GM18520 (cell line): ENCODE results near the gene SENP7.
"Not testable (repeated sequence)": the region's sequence is repeated elsewhere in the genome, so short reads cannot be mapped to it uniquely, and the experiment has no call there.

Source experiments
- ATAC-seq: cut with Tn5 transposase; IDR thresholded peaks from one replicate; pipeline ENCODE4 v1.9.1; 2021; ENCODE audit not compliant: unreplicated experiment

SENP7 gene

GRCh38 chr3:101329016-101329673, 183.9 kb downstream of the SENP7 start:
- ATAC-seq: no peak

- ATAC-seq: no peak
These were observed 187.4 kb downstream of the SENP7 start for GRCh38 chr3:101325393-101326134.

GRCh38 chr3:101320475-101320874, 192.5 kb downstream of the SENP7 start, which contains the start of gene IMPG2:
Gene IMPG2, minus strand, starts transcription at chr3:101320575. Its CDS starts 203 bp downstream, at chr3:101320372.
- ATAC-seq: no peak

GRCh38 chr3:101319531-101319930, 193.5 kb downstream of the SENP7 start:
- ATAC-seq: no peak

- no peak for ATAC-seq
These were observed 200.5 kb downstream of the SENP7 start for GRCh38 chr3:101312545-101312944.

GRCh38 chr3:101311676-101312075, 201.3 kb downstream of the SENP7 start:
- ATAC-seq: no peak

- ATAC-seq: no peak
These were observed 202.0 kb downstream of the SENP7 start for GRCh38 chr3:101310978-101311375.

- not testable (repeated sequence) for ATAC-seq
These were observed 204.8 kb downstream of the SENP7 start for GRCh38 chr3:101308147-101308772.

GRCh38 chr3:101303836-101304235, 209.2 kb downstream of the SENP7 start:
- ATAC-seq: no peak

- ATAC-seq: no peak
These were observed 209.8 kb downstream of the SENP7 start for GRCh38 chr3:101303089-101303731.

GRCh38 chr3:101300073-101300472, 212.9 kb downstream of the SENP7 start:
- no peak for ATAC-seq

GRCh38 chr3:101292027-101292426, 221.0 kb downstream of the SENP7 start:
- ATAC-seq: no peak

GRCh38 chr3:101288294-101288693, 224.7 kb downstream of the SENP7 start:
- no peak for ATAC-seq

- ATAC-seq: no peak
These were observed 228.3 kb downstream of the SENP7 start for GRCh38 chr3:101284757-101285156.

- no peak for ATAC-seq
These were observed 231.4 kb downstream of the SENP7 start for GRCh38 chr3:101281521-101282030.

GRCh38 chr3:101279765-101280385, 233.1 kb downstream of the SENP7 start:
- ATAC-seq: no peak

- no peak for ATAC-seq
These were observed 233.8 kb downstream of the SENP7 start for GRCh38 chr3:101279162-101279561.

GRCh38 chr3:101278727-101279126, 234.3 kb downstream of the SENP7 start:
- no peak for ATAC-seq
